UCSD-AML1 (cell line): Measurements from ENCODE around the gene TDRKH.
"Not testable (repeated sequence)": the region's sequence is repeated elsewhere in the genome, so short reads cannot be mapped to it uniquely, and the experiment has no call there.

Experiments
- DNase-seq: peaks from one replicate; lab custom pipeline; 2025; ENCODE audit not compliant: unreplicated experiment; lab: John Stamatoyannopoulos, UW

TDRKH gene

DNA sequence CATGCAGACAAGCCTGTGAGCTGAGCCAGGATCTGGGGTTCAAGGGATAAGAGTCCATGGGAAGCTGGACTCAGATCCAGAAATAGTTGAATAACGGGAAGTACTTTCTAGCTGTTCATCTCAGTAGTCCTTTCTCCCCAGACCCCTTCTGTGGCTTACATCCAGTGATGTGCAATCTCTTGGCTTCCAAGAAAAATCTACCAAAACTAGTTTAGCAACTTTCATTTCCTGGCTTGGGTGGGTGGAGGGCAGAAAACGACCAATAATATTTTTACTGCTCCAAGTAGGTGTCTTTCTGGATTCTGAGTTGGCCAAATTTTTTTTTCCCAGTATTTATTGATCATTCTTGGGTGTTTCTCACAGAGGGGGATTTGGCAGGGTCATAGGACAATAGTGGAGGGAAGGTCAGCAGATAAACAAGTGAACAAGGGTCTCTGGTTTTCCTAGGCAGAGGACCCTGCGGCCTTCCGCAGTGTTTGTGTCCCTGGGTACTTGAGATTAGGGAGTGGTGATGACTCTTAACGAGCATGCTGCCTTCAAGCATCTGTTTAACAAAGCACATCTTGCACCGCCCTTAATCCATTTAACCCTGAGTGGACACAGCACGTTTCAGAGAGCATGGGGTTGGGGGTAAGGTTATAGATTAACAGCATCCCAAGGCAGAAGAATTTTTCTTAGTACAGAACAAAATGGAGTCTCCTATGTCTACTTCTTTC is 21.8 kb downstream of the TDRKH start:
- not testable (repeated sequence) for DNase-seq

DNA sequence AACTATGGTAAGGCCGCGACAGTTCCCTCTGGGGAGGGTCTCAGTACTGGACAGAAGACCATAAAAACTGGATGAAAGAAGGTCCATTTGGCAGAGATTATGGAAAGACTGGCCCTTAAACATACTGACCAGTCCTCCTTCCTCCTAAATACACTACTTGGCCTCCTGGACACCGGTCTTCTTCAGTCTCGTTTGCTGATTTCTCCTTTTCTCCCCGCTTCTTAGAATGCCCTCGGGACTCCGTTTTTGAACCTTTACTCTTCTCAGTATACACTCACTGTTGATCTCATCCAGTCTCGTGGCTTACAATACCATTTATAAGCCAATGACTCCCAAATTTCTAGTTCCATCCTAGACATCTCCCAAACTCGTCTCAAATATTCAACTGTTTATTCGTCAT is 26.3 kb downstream of the TDRKH start:
- DNase-seq: no peak

DNA sequence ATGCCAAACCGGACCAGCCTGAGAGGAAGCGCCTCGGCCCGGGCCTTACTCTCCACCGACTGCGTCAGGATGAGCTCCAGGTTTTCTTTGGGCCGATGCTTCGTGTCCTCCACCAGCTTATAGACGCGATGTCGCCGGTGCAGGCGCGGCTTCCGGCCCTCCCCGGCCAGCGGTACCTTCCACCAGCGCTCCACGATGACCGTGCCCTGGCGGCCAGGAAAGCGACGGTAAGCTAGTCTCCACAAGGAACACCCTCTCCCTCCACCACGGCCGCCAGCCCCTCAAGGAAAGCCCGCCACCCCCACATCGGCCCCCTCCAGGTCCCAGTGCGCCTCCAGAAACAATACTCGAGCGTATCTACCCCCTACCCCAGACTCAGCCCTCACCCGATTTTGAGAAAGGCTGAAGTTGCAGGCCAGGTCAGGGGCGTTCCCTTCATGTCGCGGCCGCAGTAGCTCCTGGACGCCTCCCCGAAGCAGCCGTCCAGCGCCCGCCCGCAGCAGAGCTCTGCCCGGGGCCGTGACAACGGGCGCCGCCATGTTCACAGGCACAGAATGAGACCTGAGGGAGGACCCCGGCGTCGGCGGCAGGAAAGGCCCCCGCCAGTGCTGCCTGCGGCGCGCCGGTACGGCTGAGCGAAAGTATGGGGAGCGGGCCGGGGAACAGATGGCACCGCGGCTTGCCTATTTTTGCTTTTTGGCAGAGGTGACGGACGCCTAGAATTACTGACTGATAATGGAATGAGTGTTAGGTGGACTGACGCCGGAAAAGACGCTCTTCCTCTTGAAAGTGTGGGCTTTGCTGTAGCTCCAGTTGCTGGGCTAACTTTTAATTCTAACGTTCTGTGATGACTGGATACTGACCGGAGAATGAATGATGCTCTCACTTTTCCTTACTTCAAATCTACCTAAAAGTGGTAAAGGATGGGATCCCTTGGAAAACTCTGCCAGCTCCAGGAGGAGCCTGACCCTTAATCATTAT is 27.1 kb downstream of the TDRKH start, which contains the start of gene MRPL9:
Gene MRPL9 (minus strand): TSS at position 556 of the 981 bp plus-strand sequence. CDS start 17 bp downstream, at position 539.
- peak; percentile 83 for DNase-seq

DNA sequence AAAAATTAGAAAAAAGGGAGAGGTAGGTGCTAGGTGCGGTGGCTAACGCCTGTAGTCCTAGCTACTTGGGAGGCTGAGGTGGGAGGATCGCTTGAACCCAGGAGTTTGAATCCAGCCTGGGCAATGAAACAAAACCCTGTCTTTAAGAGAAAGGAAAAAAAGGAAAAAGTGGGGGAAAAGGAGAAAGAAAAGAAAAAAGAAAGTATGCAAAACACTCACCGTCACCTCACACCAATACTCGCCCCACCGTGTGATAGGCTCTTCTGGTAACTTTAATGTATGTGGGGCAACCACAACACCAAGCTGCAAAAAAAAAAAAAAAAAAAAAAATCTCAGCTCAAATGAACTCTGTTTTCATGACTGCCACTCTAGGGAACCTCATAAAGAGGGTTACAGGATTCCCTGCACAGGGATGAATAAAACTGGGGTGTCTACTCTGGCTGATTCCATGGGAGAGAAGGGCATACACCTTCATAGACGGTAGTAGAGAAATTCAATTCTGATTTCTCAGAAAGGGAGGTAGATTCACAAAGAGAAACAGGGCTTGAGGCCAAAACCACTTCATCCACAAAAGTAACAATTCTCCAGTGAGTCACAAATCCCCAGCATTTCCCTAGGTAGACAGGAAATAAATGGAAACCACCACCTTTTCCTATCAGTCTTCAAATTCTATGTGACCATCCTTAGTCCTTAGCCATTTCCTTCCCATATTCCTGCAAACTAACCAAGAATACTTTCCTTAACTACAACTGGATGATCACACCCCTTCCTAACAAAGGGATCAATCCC is 29.5 kb downstream of the TDRKH start:
- DNase-seq: no peak

DNA sequence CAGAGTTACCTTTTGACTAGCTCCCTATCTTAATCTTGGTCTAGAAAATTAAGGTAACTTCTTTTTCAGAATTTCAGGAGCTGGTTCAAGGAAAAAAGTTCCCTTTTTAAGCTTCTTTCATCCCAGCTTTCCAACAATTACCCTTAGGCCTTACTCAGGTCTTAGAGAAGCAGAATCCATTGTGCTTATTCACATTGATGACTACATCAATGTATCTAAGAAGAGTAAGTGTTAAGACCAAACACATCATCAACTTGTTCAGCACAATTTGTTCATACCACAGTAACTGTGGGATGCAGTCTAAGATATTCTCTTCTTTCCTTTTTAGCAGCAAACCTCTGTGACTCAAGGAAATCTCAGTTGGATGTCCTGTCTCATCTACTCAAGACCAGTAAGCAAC is 31.1 kb downstream of the TDRKH start:
- no peak for DNase-seq

DNA sequence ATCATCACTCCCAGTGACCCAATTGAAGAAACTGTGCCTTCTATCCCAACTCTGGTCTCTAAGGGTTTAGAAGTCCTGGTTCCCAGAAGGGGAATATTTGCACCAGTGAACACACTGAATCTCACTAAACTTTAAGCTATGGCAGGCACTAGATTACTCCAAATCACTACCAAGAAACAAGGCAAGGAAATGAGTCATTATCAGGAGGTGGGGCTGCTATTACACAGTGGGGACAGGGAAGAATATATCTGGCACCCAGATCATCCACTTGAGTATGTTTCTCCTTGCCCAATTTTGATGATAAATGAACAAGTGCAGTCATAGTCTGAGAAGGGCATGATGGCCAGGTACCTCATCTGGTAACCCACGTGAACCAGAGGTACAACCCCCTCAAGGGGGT is 34.0 kb downstream of the TDRKH start:
- no peak for DNase-seq

DNA sequence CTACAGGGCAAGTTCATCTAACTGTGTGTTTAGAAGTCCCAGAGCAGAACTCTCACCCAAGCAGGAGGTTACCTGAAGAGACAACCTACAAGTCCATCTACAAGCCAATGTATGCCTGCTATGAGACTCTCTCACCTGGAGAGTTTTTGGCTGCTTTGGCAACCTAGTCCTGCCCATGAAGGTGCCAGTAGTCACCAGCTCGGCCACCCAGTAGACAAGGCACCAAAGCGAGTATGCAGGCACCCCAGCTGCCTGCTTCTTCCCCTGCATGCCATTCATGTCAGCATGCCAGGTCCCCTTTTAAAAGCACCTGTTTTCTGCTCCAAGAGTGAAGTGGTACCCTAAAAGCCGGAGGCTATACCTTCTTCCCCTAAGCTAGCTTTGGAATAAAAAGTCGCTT is 48.8 kb downstream of the TDRKH start:
- DNase-seq: no peak

DNA sequence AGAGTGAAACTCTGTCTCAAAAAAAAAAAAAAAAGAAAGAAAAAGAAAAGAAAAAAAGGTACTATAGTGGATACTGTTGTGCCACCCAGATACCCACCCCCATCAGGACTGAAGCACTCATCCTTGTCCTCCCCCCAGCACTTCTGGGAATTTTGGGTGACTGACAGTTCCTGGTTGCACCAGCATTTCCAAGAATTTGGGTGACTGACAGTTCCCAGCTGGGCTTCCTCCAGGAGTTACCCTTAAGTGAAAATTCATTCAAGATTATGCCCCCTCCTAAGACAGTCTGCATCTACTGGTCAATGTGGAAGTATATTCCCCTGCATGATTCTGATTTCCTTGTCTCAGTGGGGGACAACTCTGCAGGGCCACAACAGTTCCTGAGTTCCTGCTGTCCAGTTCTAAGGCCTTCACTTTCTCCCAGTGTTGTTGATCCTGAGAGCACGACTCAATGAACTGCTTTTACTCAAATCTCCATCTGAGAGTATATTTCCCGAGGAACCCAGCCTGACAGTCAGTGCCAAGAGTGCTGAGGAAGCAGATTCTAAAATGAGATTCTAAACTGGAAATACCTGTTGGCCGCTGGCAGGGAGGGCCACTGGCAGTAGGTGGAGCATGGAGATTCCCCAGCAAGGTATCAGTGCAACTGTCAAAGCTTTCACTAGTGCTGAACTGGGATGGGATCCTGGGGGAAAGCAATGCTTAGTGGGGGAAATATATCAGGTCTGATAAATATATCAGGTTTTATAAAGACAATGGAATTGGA is 50.5 kb downstream of the TDRKH start:
- no peak for DNase-seq

DNA sequence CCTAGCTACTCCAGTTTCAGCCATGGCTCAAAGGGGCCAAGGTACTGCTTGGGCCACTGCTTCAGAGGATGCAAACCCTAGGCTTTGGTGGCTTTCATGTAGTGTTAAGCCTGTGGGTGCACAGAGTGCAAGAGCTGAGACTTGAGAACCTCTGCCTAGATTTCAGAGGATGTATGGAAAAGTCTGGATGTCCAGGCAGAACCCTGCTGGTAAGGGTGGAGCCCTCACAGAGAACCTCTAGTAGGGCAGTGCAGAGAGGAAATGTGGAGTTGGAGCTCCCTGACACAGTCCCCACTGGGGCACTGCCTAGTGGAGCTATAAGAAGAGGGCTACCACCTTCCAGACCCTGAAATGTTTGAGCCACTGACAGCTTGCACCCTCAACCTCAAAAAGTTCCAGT is 52.8 kb downstream of the TDRKH start:
- DNase-seq: no peak

DNA sequence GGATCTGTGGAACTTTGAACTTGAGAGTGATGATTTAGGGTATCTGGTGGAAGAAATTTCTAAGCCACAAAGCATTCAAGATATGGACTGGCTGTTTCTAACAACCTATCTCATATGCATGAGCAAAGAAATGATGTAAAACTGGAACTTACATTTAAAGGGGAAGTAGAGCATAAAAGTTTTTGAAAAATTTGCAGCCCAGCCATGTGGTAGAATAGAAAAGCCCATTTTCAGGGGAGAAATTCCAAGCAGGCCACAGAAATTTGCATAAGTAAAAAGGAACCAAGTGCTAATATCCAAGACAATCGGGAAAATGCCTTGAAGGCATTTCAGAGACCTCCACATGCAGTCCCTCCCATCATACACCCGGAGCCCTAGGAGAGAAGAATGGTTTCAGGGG is 53.3 kb downstream of the TDRKH start:
- no peak for DNase-seq

DNA sequence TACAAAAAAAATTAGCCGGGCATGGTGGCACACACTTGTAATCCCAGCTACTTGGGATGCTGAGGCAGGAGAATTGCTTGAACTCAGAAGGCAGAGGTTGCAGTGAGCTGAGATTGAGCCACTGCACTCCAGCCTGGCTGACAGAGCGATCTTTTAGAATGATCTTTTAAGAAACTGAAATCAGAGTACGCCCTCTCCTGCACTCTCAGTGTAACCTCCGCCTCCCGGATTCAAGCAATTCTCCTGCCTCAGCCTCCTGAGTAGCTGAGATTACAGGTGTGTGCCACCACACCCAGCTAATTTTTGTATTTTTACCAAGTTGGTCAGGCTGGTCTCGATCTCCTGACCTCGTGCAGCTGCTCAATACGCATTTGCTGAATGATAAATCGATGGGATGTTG is 56.3 kb downstream of the TDRKH start:
- not testable (repeated sequence) for DNase-seq

DNA sequence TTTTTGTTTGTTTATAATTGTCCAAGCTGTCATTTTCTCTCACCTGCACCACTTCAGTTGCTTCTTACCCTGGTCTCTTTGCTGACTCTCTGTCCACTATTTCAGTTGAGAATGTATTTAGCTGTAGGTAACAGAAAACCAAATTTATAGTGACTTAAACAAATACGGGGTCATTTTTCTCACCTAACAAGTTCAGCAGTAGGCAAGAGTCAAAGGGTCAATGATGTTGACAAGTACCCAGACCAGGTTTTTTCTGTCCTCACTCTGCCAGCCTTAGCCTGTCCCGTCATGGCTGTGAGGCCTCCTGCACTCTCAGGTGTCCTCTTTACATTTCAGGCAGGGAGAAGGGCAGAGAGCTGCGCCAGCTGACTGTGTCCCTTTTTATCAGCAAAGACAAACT is 57.2 kb downstream of the TDRKH start:
- no peak for DNase-seq

DNA sequence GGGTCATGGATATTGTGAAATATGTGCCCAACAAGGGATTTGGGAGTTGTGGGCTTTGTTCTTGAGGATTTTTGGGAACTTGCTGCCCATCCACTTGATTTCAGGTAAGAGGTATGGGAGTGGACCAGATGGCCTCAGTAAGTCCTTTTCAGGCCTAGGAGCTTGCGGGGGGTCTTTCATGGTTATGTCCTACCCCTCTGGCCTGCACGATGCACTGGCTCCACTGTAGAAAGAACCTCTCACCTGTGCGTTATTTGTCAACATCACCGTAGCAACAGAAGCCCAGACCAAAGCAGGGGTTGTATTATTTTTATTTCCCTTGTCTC is 60.4 kb downstream of the TDRKH start:
- DNase-seq: no peak

DNA sequence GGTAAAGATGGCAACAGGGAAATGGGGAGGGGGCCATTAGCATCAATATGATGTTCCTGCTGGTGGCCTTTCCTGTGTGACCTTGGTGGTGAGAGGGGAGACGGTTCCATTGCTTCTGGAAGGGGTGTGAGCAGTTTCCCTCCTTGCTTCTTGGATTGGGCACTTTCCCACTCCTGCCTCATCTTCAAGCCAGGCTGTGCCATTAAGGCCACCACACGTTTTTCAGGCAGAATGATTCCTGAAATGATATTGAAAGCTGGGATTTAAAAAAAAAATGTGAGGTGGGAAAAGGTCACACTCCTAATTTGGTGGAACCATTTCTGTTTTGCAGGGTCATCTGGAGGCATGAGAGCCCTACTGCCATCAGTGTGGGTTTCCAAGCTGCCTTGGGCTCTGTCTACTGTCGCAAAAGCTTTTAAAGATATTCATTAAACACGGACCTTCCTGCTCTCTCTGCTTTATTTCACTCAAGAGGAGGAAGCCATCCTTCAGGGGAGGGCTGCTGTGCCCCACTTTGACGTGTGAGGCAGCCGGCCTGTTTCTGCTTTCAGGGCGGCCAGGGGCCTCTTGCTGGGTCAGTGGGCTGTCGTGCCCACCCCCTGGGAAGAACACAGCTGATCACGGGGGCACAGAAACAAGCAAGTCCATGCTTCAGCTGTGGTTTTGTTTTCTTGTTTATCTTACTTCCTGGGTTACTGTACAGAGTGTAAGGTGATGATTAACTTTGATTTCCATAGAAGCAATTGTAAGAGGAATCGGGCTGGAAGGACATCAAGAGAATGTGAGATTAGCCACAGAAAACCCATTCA is 60.9 kb downstream of the TDRKH start:
- no peak for DNase-seq

DNA sequence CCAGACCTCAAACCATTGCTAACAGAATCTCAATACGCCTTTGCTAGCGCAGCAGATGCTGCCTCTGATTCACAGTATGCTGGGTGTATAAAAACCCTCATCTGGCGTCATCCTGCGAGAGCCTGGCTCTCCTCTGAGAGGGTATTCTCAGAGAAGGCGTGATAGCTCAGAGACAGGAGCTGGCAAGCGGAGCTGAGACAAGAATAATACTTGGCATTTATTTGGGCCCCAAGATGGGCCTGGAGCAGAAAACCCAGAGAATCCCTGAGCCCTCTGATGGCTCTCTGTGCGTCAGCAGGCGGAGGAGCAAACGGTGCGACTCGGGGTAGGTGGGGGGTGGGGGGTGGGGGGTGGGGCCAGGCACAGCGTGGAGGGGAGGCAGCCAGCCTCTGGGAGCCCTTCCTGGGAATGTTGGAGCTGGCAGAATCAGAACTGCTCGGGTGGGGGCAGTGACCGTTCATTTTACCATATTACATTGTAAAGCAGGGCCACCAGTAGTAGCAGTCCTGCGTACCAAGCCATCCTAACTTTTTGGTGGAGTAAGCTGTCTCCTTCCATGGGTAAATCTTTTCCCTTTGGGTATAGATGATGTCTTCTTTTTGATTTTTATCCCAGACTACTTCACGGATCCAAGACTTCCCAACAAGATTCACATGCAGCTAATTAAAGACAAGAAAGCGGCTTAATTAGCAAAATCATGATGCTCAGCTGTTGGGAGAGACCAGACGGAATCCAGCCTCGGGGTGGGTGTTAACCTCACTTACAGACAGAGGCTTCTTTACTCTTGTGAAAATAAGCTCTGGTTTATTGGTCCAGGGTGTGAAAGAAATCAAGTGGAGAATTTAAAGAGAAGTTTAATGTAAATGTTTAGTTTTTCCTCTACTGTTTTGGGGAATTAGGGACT is 61.9 kb downstream of the TDRKH start:
- DNase-seq: no peak

DNA sequence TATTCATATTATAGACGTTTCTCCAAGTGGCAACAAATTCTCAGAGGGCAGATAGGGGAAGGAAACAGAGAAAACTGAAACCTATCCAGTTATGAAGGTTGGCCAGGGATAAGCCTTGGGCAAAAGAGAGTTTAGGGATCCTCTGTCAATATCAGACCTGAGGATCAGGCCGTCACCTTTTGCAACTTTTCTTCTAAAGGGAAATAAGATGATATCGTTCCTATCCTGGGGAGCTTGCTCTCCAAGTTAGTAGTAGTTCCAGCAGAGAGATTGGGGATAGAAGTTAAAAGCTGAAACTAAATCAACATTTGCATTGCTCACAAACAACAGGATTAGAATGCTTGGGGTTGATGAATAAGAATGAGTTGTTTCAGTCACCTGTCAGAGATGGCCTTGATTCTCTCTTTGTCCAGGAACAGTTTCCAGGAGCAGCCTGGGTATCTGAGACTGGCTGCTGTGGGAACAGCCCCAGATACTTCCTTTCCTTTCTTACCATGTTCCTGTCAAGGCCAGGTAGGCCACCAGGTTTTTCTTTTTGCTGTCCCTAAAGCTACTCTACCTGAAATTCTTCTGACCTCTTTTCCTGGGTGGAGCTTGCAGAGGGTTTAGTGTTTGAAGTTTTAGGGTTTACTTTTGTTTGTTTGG is 66.5 kb downstream of the TDRKH start:
- DNase-seq: no peak
